Stimulated activated CD4-positive, alpha-beta T cell treated with anti-CD3 and anti-CD28 coated beads, Interleukin-2, amount 100 ng/mL, for 24 hours (primary cell): ENCODE results near the gene SFI1.

ENCODE experiments used
- DNase-seq, 2 donors: peaks; one replicate each; pipeline ENCODE4 v3.0.0-alpha.2; 2020

The SFI1 gene

GRCh38 chr22:31618471-31619176 lies 122.3 kb downstream of the SFI1 start:
- no peak for DNase-seq

- DNase-seq: no peak
Measured at GRCh38 chr22:31619611-31620300, 123.4 kb downstream of the SFI1 start.

GRCh38 chr22:31620756-31621480 lies 124.6 kb downstream of the SFI1 start:
- no peak for DNase-seq

GRCh38 chr22:31621507-31622124 lies 125.3 kb downstream of the SFI1 start:
- no peak for DNase-seq

GRCh38 chr22:31622980-31623379 lies 126.6 kb downstream of the SFI1 start:
- DNase-seq: no peak

- DNase-seq: no peak
Measured at GRCh38 chr22:31623592-31624304, 127.4 kb downstream of the SFI1 start.

- peak in 1 of 2 donors; percentile 14 for DNase-seq
Measured at GRCh38 chr22:31625257-31625640, 128.9 kb downstream of the SFI1 start.

GRCh38 chr22:31625661-31626426 lies 129.5 kb downstream of the SFI1 start:
- DNase-seq: peak in 1 of 2 donors; percentile 16

GRCh38 chr22:31626427-31627150 lies 130.3 kb downstream of the SFI1 start:
- peak in 1 of 2 donors; percentile 15 for DNase-seq

GRCh38 chr22:31627223-31627731 lies 130.9 kb downstream of the SFI1 start:
- peak in 1 of 2 donors; percentile 15 for DNase-seq

GRCh38 chr22:31628362-31628761 lies 132.0 kb downstream of the SFI1 start:
- peak in 1 of 2 donors; percentile 13 for DNase-seq

- peak in 1 of 2 donors; percentile 22 for DNase-seq
Measured at GRCh38 chr22:31628969-31629708, 132.8 kb downstream of the SFI1 start.

- DNase-seq: no peak
Measured at GRCh38 chr22:31629741-31630184, 133.4 kb downstream of the SFI1 start.

- DNase-seq: peak; percentile 86 to 88
Measured at GRCh38 chr22:31630331-31631329, 134.3 kb downstream of the SFI1 start.

- peak in 1 of 2 donors; percentile 17 for DNase-seq
Measured at GRCh38 chr22:31631436-31631835, 135.1 kb downstream of the SFI1 start.

GRCh38 chr22:31635638-31636306 lies 139.4 kb downstream of the SFI1 start:
- peak in 1 of 2 donors; percentile 15 for DNase-seq

GRCh38 chr22:31637447-31637890 lies 141.1 kb downstream of the SFI1 start:
- peak in 1 of 2 donors; percentile 17 for DNase-seq
